PC-9 (cell line): ENCODE results near the gene ZNF440. TPM values are rescaled to one million over a fixed set of nuclear protein-coding genes. Genes with fewer than 3 reads are reported as not detected.
"Not testable (repeated sequence)": the region's sequence is repeated elsewhere in the genome, so short reads cannot be mapped to it uniquely, and the experiment has no call there.

ENCODE experiments used
- BruUV-seq: library from RNA; stranded (reverse); fragments of 400-500 nt; replicated peaks from 2 replicates; lab custom pipeline; 2021; lab: Mats Ljungman, UMichigan
- CTCF ChIA-PET: fragments of 300-600 bp; sonication (Branson Sonifier 250); formaldehyde crosslinking; loops from one replicate; lab custom pipeline; 2022; ENCODE audit warnings: antibody characterized with exemption; lab: Charles Lee
- POLR2A ChIA-PET: fragments of 300-600 bp; sonication (Branson Sonifier 250); formaldehyde crosslinking; loops from one replicate; lab custom pipeline; 2022; ENCODE audit warnings: antibody characterized with exemption; ENCODE audit not compliant: unreplicated experiment; lab: Charles Lee
- DNase-seq, 2 experiments: peaks; one replicate each; pipeline versions ENCODE4 v3.0.0 to v3.0.0-alpha.2; 2015 to 2022; ENCODE audit warnings: mixed read lengths in 1 of 2
- H2AFZ ChIP-seq: fragments of 200-600 bp; sonication (generic); 2 replicates; pipeline ENCODE4 v1.8.1; 2017; ENCODE audit warnings: antibody characterized with exemption
- H3F3A ChIP-seq: fragments of 200-600 bp; sonication (generic); 2 replicates; pipeline ENCODE4 v1.8.1; 2017; ENCODE audit warnings: antibody characterized with exemption, mild to moderate bottlenecking, low read depth; ENCODE audit not compliant: insufficient read depth
- H3K27ac ChIP-seq: fragments of 200-600 bp; sonication (generic); 2 replicates; pipeline ENCODE4 v1.6.1; 2016; ENCODE audit warnings: mixed run types
- H3K27me3 ChIP-seq: fragments of 200-600 bp; sonication (generic); 2 replicates; pipeline ENCODE4 v1.6.1; 2016; ENCODE audit warnings: low read depth, mixed run types; ENCODE audit not compliant: insufficient read depth
- H3K36me3 ChIP-seq: fragments of 200-600 bp; sonication (generic); 2 replicates; pipeline ENCODE4 v1.6.1; 2016; ENCODE audit warnings: low read depth, mixed run types
- H3K4me1 ChIP-seq: fragments of 200-600 bp; sonication (generic); replicated peaks from 2 replicates; pipeline ENCODE4 v1.6.1; 2016; ENCODE audit warnings: mixed run types; ENCODE audit not compliant: insufficient read depth
- H3K4me2 ChIP-seq: fragments of 200-600 bp; sonication (generic); 2 replicates; pipeline ENCODE4 v1.6.1; 2017; ENCODE audit warnings: mixed run types
- H3K4me3 ChIP-seq: fragments of 200-600 bp; sonication (generic); 2 replicates; pipeline ENCODE4 v1.6.1; 2016; ENCODE audit warnings: mixed run types
- H3K79me2 ChIP-seq: fragments of 200-600 bp; sonication (generic); 2 replicates; pipeline ENCODE4 v1.6.1; 2017; ENCODE audit warnings: low read depth, mixed run types
- H3K9me2 ChIP-seq: fragments of 200-600 bp; sonication (generic); 2 replicates; pipeline ENCODE4 v1.8.1; 2017; ENCODE audit warnings: mild to moderate bottlenecking; ENCODE audit not compliant: insufficient read depth
- H3K9me3 ChIP-seq: fragments of 200-600 bp; sonication (generic); 2 replicates; pipeline ENCODE4 v1.8.1; 2016; ENCODE audit warnings: low read depth; ENCODE audit not compliant: insufficient read depth
- H4K20me1 ChIP-seq: fragments of 200-600 bp; sonication (generic); 2 replicates; pipeline ENCODE4 v1.8.1; 2017; ENCODE audit not compliant: insufficient read depth
- EZH2 ChIP-seq: fragments of 200-600 bp; sonication (generic); IDR thresholded peaks from 2 replicates; pipeline ENCODE4 v1.8.0; 2017; ENCODE audit warnings: antibody characterized with exemption, low read depth
- intact Hi-C: fragments of 100-400 bp; cut with micrococcal nuclease; formaldehyde crosslinking; loops from one replicate; pipeline ENCODE4 v1.10.0; 2022; ENCODE audit not compliant: unreplicated experiment
- total RNA-seq: library from RNA; stranded (reverse); gene quantifications from 2 replicates; pipeline ENCODE4 v1.2.3, GENCODE V29; 2021
- TF ChIP-seq, protein P1 (sequence below): fragments of 200-600 bp; sonication (generic); conservative IDR thresholded peaks from 2 replicates; pipeline ENCODE4 v1.6.1; 2017; ENCODE audit warnings: mixed run types, antibody characterized with exemption, mild to moderate bottlenecking, moderate library complexity

The ZNF440 gene
- total RNA-seq, 1 experiment from 2014 or later, result 12.5 TPM

DNA sequence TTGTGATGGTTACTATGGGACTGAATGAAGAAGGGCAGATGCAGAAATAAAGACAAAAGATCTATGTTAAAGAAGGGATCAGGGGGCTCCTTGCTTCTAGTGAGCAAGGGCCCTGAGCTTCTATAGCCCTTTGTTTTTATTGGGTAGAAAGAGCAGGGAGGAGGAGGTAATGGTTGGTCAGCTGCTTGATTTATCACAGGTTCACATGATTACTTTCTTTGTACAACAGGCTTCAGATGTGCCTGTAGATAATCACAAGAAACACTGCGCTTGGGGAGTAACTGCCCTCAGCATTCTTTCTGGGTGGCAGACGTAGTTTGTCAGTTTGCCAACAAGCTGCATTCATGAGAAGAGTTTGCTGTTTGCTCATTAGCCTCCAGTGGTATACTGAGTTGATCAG, 29.6 kb downstream of the ZNF440 start:
- POLR2A ChIA-PET, result no interaction called here
- no peak for TF ChIP-seq EZH2
- TF ChIP-seq, protein P1, sequence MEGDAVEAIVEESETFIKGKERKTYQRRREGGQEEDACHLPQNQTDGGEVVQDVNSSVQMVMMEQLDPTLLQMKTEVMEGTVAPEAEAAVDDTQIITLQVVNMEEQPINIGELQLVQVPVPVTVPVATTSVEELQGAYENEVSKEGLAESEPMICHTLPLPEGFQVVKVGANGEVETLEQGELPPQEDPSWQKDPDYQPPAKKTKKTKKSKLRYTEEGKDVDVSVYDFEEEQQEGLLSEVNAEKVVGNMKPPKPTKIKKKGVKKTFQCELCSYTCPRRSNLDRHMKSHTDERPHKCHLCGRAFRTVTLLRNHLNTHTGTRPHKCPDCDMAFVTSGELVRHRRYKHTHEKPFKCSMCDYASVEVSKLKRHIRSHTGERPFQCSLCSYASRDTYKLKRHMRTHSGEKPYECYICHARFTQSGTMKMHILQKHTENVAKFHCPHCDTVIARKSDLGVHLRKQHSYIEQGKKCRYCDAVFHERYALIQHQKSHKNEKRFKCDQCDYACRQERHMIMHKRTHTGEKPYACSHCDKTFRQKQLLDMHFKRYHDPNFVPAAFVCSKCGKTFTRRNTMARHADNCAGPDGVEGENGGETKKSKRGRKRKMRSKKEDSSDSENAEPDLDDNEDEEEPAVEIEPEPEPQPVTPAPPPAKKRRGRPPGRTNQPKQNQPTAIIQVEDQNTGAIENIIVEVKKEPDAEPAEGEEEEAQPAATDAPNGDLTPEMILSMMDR, result no peak
- CTCF ChIA-PET, result no interaction called here
- Histone ChIP-seq H2AFZ (no peak overlapping the region), H3K9me2 (no peaks in the 10 kb centered on the region), H3F3A (no peaks in the 10 kb centered on the region), H3K9me3 (no peaks in the 10 kb centered on the region), H3K36me3 (no peaks in the 10 kb centered on the region), H4K20me1 (no peaks in the 10 kb centered on the region), H3K27me3 (peaks cover 9% of the 10 kb centered on the region; the same call in 1 of the 2 replicates), H3K4me2 (no peak overlapping the region), H3K4me1 (no peaks in the 10 kb centered on the region), H3K79me2 (no peaks in the 10 kb centered on the region), H3K27ac (no peak overlapping the region), H3K4me3 (no peak overlapping the region)
- DNase-seq, result no peak
- intact Hi-C loops, result no loop called here
- BruUV-seq, result no TSS peak

DNA sequence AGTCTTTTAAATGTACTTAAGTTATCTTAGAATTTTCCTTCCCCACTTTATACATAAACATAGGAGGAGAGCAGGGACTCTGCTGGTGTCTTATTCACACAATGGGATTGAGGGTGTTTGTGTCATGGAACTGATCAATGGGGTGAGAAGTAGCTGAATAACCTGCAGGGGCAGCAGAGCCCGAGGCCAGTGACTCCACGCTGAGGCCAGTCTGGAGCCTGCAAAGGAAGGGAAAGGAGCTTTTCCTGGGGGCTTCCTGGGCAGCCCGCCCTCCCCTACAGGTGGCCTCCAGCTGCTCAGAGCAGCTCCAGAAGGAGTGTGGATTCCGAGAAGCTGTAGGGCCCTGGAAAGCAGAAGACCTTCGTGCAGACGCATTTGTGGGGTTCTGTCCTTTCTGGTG, 33.5 kb downstream of the ZNF440 start:
- H4K20me1 ChIP-seq, intact Hi-C loops, BruUV-seq, DNase-seq, H3K79me2 ChIP-seq, H3K9me3 ChIP-seq, H3K36me3 ChIP-seq, H3K9me2 ChIP-seq, H3F3A ChIP-seq, POLR2A ChIA-PET, H3K27ac ChIP-seq, H2AFZ ChIP-seq, H3K4me1 ChIP-seq, CTCF ChIA-PET, H3K4me2 ChIP-seq, H3K4me3 ChIP-seq: not testable (repeated sequence)
- H3K27me3 ChIP-seq, result peaks cover 14% of the 10 kb centered on the region; the same call in 1 of the 2 replicates

DNA sequence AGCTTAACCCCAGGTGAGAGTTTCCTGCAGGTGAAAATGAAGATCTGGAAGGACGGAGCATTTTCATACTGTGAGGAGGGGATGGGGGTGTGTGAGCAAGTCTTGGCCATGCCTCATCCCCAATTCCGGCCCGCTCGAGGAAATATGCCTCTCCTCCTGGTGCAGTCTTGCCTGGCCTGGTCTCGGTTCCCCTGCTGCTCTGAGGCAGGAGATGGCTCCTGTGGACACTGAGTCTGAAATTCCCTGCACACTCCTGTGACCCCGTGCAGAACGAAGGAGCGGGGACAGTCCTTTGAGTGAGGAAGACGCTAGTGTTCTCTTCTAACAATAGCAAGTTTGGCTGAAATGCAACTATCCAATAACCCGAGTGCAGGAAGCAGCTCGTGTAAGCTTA, 34.1 kb downstream of the ZNF440 start:
- ChIA-PET POLR2A (no interaction called here), CTCF (no interaction called here)
- H3F3A ChIP-seq, result no peaks in the 10 kb centered on the region
- no peaks in the 10 kb centered on the region for H3K79me2 ChIP-seq
- no peak overlapping the region for H3K4me3 ChIP-seq
- H3K27me3 ChIP-seq, result peaks cover 14% of the 10 kb centered on the region; the same call in 1 of the 2 replicates
- H3K9me2 ChIP-seq, result no peaks in the 10 kb centered on the region
- no peaks in the 10 kb centered on the region for H3K9me3 ChIP-seq
- no peaks in the 10 kb centered on the region for H4K20me1 ChIP-seq
- TF ChIP-seq, protein P1, result no peak
- TF ChIP-seq EZH2, result no peak
- no peak overlapping the region for H3K27ac ChIP-seq
- no peak overlapping the region for H2AFZ ChIP-seq
- H3K36me3 ChIP-seq, result no peaks in the 10 kb centered on the region
- DNase-seq, result no peak
- intact Hi-C loops, result no loop called here
- no peaks in the 10 kb centered on the region for H3K4me1 ChIP-seq
- BruUV-seq, result no TSS peak
- no peak overlapping the region for H3K4me2 ChIP-seq
